Peyer's patch (tissue), 4 donors: ENCODE measurements around the gene ZNF500. TPM values are rescaled to one million over a fixed set of nuclear protein-coding genes. Genes with fewer than 3 reads are reported as not detected.

Experiments used
- DNase-seq, 3 donors: peaks; one replicate each; pipeline ENCODE4 v3.0.0-alpha.2; 2017 to 2019
- H3K27ac ChIP-seq, 4 donors: fragments of 200-600 bp; sonication (generic); one replicate each; pipeline ENCODE4 v1.5.1; 2016 to 2019
- H3K27me3 ChIP-seq, 2 donors: fragments of 200-600 bp; sonication (generic); one replicate each; pipeline ENCODE4 v1.5.1; 2019
- H3K36me3 ChIP-seq, 3 donors: fragments of 200-600 bp; sonication (generic); one replicate each; pipeline ENCODE4 v1.5.1; 2016 to 2019
- H3K4me1 ChIP-seq, 4 donors: fragments of 200-600 bp; sonication (generic); one replicate each; pipeline ENCODE4 v1.5.1; 2016 to 2019
- H3K4me3 ChIP-seq, 4 donors: fragments of 200-600 bp; sonication (generic); 1 replicate in 3 of 4; 2 replicates in 1 of 4; pipeline ENCODE4 v1.5.1; 2016 to 2019; ENCODE audit warnings: mild to moderate bottlenecking in 1 of 4
- H3K9me3 ChIP-seq, 4 donors: fragments of 200-600 bp; sonication (generic); one replicate each; pipeline ENCODE4 v1.5.1; 2016 to 2019; ENCODE audit warnings: mild to moderate bottlenecking in 1 of 4
- POLR2A ChIP-seq, 2 donors: fragments of 450-650 bp; IDR thresholded peaks; one replicate each; pipeline ENCODE4 v1.5.1; 2017; ENCODE audit warnings: antibody characterized with exemption in 2 of 2, mild to moderate bottlenecking in 2 of 2, moderate library complexity in 2 of 2
- total RNA-seq, 4 donors: library from RNA; depleted of rRNA; stranded (reverse); fragments of >200 nt; gene quantifications; one replicate each; pipeline ENCODE4 v1.1.0, GENCODE V29; 2016
- TF ChIP-seq, protein P1 (sequence below), 6 experiments: fragments of 450-650 bp in 4 of 6; fragments of 200-600 bp in 2 of 6; sonication (generic) in 1 of 6; IDR thresholded peaks; one replicate each; pipeline ENCODE4 v1.5.1; 2017 to 2019; ENCODE audit warnings: antibody characterized with exemption in 6 of 6, mild to moderate bottlenecking in 3 of 6, moderate library complexity in 1 of 6

ZNF500 gene
- total RNA-seq, 4 donors from 2014 or later: 4.1 to 24.8 (median 14.5) TPM

DNA sequence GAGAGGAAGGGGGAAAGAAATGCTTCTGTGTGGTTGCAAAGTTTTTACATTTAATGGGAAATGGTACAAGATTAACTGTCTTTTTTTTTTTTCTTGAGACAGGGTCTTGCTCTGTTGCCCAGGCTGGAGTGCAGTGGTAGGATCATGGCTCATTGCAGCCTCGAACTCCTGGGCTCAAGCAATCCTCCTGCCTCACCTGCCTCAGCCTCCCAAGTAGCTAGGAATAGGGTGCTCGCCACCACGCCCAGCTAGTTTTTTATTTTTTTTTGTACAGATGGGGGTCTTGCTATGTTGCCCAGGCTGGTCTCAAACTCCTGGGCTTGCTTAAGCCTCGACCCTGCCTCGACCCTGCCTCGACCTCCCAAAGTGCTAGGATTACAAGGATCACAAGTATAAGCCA is 39.3 kb upstream of the ZNF500 start:
- Histone ChIP-seq H3K4me1 (peaks cover 4 to 12% (median 6%) of the 10 kb centered on the region in 4 donors), H3K9me3 (no peaks in the 10 kb centered on the region), H3K4me3 (no peak overlapping the region), H3K36me3 (peaks cover 0 to 59% (median 0%) of the 10 kb centered on the region in 3 donors), H3K27me3 (no peaks in the 10 kb centered on the region), H3K27ac (no peak overlapping the region)
- TF ChIP-seq, protein P1, sequence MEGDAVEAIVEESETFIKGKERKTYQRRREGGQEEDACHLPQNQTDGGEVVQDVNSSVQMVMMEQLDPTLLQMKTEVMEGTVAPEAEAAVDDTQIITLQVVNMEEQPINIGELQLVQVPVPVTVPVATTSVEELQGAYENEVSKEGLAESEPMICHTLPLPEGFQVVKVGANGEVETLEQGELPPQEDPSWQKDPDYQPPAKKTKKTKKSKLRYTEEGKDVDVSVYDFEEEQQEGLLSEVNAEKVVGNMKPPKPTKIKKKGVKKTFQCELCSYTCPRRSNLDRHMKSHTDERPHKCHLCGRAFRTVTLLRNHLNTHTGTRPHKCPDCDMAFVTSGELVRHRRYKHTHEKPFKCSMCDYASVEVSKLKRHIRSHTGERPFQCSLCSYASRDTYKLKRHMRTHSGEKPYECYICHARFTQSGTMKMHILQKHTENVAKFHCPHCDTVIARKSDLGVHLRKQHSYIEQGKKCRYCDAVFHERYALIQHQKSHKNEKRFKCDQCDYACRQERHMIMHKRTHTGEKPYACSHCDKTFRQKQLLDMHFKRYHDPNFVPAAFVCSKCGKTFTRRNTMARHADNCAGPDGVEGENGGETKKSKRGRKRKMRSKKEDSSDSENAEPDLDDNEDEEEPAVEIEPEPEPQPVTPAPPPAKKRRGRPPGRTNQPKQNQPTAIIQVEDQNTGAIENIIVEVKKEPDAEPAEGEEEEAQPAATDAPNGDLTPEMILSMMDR (IDR thresholded peaks at IDR 0.05): no peak
- TF ChIP-seq POLR2A (IDR thresholded peaks at IDR 0.05): no peak
- DNase-seq: no peak

DNA sequence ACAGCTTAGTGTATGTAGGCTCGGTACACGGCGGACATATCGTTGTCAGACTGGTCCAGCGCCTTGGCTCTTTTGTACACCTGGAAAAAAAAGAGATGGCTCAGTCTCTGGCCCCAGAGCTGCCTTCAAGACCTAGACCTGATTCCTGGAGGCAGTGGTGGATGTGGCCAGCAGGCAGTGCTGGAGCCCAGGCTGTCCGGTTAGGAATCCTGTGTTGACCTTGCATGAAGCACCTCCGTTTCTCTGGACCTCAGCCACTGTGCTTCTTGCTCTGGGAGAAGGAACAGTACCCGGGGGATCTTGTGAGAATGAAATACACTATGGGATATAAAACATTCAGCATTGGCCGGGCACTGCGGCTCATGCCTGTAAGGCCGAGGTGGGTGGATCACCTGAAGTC is 38.3 kb upstream of the ZNF500 start:
- no peak for TF ChIP-seq POLR2A (IDR thresholded peaks at IDR 0.05)
- TF ChIP-seq, protein P1 (IDR thresholded peaks at IDR 0.05): no peak

GRCh38 chr16:4803898-4804762 is 37.2 kb upstream of the ZNF500 start:
- Histone ChIP-seq H3K4me1 (peaks cover 6 to 25% (median 8%) of the 10 kb centered on the region in 4 donors), H3K36me3 (peaks cover 0 to 47% (median 0%) of the 10 kb centered on the region in 3 donors)
- TF ChIP-seq POLR2A (IDR thresholded peaks at IDR 0.05): no peak
- TF ChIP-seq, protein P1 (IDR thresholded peaks at IDR 0.05): no peak

More for the DNA sequence above, 38.3 kb upstream of the ZNF500 start:
- Histone ChIP-seq H3K9me3 (no peaks in the 10 kb centered on the region), H3K36me3 (peaks cover 0 to 53% (median 0%) of the 10 kb centered on the region in 3 donors), H3K4me3 (no peak overlapping the region), H3K27ac (no peak overlapping the region), H3K4me1 (peaks cover 6 to 23% (median 8%) of the 10 kb centered on the region in 4 donors), H3K27me3 (no peaks in the 10 kb centered on the region)
- DNase-seq: no peak

GRCh38 chr16:4803401-4803844 is 36.5 kb upstream of the ZNF500 start:
- TF ChIP-seq POLR2A (IDR thresholded peaks at IDR 0.05): no peak
- TF ChIP-seq, protein P1 (IDR thresholded peaks at IDR 0.05): no peak
- Histone ChIP-seq H3K27me3 (no peaks in the 10 kb centered on the region), H3K4me1 (peaks cover 6 to 25% (median 8%) of the 10 kb centered on the region in 4 donors), H3K4me3 (peak overlapping the region in 2 of 4 donors; percentile 77 to 88), H3K27ac (peak overlapping the region in 2 of 4 donors; percentile 81 to 89), H3K36me3 (peaks cover 0 to 47% (median 0%) of the 10 kb centered on the region in 3 donors), H3K9me3 (no peaks in the 10 kb centered on the region)
- no peak for DNase-seq

More at GRCh38 chr16:4803898-4804762, 37.2 kb upstream of the ZNF500 start:
- Histone ChIP-seq H3K27me3 (no peaks in the 10 kb centered on the region), H3K27ac (no peak overlapping the region), H3K4me3 (no peak overlapping the region), H3K9me3 (no peaks in the 10 kb centered on the region)
- no peak for DNase-seq

DNA sequence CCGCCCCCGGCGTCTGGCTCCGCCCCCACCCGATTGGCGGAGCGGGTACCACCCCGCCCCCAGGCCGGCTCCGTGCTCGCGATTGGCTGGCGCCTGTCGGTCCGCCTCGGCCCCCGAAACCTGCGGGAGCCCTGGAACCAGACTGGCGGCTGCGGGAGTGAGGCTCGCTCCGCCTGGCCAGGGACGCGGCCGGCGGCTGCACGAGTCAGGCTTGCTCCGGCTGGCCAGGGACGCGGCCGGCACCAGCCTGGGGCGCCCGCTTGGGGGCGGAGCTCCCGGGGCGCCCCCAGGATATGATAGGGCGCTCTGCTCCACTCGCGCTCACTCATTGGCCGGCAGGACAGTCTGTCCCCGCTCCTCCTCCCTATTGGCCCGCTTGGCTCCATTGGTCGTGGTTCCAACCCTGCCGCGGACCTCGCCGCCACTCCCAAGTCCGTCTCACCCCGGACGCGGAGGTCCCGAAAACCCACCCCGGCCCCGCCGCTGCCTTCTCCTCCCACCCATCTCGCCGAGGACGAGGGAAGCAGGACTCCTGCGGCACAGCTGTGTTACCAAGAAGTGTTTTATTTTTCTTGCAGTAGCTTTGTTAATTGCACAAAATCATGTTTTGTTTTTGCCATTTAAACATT is 35.8 kb upstream of the ZNF500 start:
- DNase-seq: peak; percentile 89 to 96 (median 96)
- Histone ChIP-seq H3K27ac (peak overlapping the region; percentile 81 to 99 (median 92)), H3K27me3 (no peaks in the 10 kb centered on the region), H3K36me3 (peaks cover 0 to 47% (median 0%) of the 10 kb centered on the region in 3 donors), H3K9me3 (no peaks in the 10 kb centered on the region), H3K4me1 (peaks cover 6 to 25% (median 8%) of the 10 kb centered on the region in 4 donors), H3K4me3 (peak overlapping the region; percentile 72 to 96 (median 82))
- TF ChIP-seq POLR2A (IDR thresholded peaks at IDR 0.05): peak in 1 of 2 donors; percentile 20
- TF ChIP-seq, protein P1 (IDR thresholded peaks at IDR 0.05): peak; percentile 11 to 52 (median 33)
